Measurements from ENCODE around the gene ATF6.

DNA sequence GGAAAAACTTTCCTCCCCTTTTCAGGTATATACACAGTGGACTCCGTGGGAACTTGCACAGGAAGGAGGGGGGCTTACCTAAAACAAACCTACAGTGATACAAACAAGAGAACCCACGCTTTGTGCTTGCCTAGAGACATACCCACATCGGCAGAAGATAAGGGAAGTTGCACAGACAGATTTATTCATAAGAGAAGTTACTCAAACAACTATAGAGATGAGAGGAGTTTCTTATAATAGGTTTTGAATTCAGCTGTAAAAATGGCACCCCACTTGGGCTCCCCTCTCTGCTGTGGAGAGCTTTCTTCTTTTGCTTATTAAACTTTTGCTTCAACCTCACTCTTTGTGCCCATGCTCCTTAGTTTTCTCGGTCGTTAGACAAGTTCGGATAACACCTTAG lies 18.3 kb upstream of the ATF6 start:
- TF ChIP-seq POLR2A (IDR thresholded peaks at IDR 0.05; ENCODE audit: low read length) (no peak), ZC3H11A (IDR thresholded peaks at IDR 0.05) (no peak), JUN (IDR thresholded peaks at IDR 0.05) (no peak), BHLHE40 (IDR thresholded peaks at IDR 0.05; ENCODE audit: low read depth, low read length) (no peak), MYC (IDR thresholded peaks at IDR 0.05; ENCODE audit: borderline replicate concordance, low read length) (no peak)
- TF ChIP-seq, protein P1, sequence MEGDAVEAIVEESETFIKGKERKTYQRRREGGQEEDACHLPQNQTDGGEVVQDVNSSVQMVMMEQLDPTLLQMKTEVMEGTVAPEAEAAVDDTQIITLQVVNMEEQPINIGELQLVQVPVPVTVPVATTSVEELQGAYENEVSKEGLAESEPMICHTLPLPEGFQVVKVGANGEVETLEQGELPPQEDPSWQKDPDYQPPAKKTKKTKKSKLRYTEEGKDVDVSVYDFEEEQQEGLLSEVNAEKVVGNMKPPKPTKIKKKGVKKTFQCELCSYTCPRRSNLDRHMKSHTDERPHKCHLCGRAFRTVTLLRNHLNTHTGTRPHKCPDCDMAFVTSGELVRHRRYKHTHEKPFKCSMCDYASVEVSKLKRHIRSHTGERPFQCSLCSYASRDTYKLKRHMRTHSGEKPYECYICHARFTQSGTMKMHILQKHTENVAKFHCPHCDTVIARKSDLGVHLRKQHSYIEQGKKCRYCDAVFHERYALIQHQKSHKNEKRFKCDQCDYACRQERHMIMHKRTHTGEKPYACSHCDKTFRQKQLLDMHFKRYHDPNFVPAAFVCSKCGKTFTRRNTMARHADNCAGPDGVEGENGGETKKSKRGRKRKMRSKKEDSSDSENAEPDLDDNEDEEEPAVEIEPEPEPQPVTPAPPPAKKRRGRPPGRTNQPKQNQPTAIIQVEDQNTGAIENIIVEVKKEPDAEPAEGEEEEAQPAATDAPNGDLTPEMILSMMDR (IDR thresholded peaks at IDR 0.05), result no peak
- TF ChIP-seq, protein P2, sequence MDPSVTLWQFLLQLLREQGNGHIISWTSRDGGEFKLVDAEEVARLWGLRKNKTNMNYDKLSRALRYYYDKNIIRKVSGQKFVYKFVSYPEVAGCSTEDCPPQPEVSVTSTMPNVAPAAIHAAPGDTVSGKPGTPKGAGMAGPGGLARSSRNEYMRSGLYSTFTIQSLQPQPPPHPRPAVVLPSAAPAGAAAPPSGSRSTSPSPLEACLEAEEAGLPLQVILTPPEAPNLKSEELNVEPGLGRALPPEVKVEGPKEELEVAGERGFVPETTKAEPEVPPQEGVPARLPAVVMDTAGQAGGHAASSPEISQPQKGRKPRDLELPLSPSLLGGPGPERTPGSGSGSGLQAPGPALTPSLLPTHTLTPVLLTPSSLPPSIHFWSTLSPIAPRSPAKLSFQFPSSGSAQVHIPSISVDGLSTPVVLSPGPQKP (IDR thresholded peaks at IDR 0.05; ENCODE audit: low read depth, low read length), result no peak
